GM18858 (cell line): ENCODE data around the gene CDC42EP3.

Source experiments
- ATAC-seq: cut with Tn5 transposase; IDR thresholded peaks from one replicate; pipeline ENCODE4 v1.9.1; 2021; ENCODE audit not compliant: unreplicated experiment

CDC42EP3 gene

GRCh38 chr2:37671009-37671815, at the start of gene CDC42EP3:
CDC42EP3 (minus strand) TSS chr2:37671642; CDS start chr2:37646587, 25,055 bp downstream.
- no peak for ATAC-seq

- ATAC-seq: no peak
Measured at GRCh38 chr2:37721201-37721560, 49.7 kb upstream of the CDC42EP3 start.

- ATAC-seq: no peak
Measured at GRCh38 chr2:37720533-37721200, 49.2 kb upstream of the CDC42EP3 start.

- no peak for ATAC-seq
Measured at GRCh38 chr2:37718515-37719161, 47.2 kb upstream of the CDC42EP3 start.

GRCh38 chr2:37713258-37713700, 41.8 kb upstream of the CDC42EP3 start:
- no peak for ATAC-seq

- no peak for ATAC-seq
Measured at GRCh38 chr2:37711831-37712230, 40.4 kb upstream of the CDC42EP3 start.

GRCh38 chr2:37711308-37711731, 39.9 kb upstream of the CDC42EP3 start:
- no peak for ATAC-seq

GRCh38 chr2:37709111-37709510, 37.7 kb upstream of the CDC42EP3 start:
- ATAC-seq: no peak

GRCh38 chr2:37708146-37708545, 36.7 kb upstream of the CDC42EP3 start:
- no peak for ATAC-seq

GRCh38 chr2:37707393-37707792, 36.0 kb upstream of the CDC42EP3 start:
- no peak for ATAC-seq

GRCh38 chr2:37706334-37707183, 35.1 kb upstream of the CDC42EP3 start:
- no peak for ATAC-seq

- no peak for ATAC-seq
Measured at GRCh38 chr2:37705191-37705590, 33.7 kb upstream of the CDC42EP3 start.

- no peak for ATAC-seq
Measured at GRCh38 chr2:37698931-37699481, 27.6 kb upstream of the CDC42EP3 start.

GRCh38 chr2:37695336-37695735, 23.9 kb upstream of the CDC42EP3 start:
- no peak for ATAC-seq

GRCh38 chr2:37692711-37693110, 21.3 kb upstream of the CDC42EP3 start:
- ATAC-seq: no peak

- ATAC-seq: no peak
Measured at GRCh38 chr2:37689751-37690150, 18.3 kb upstream of the CDC42EP3 start.

GRCh38 chr2:37688771-37689468, 17.5 kb upstream of the CDC42EP3 start:
- no peak for ATAC-seq

- no peak for ATAC-seq
Measured at GRCh38 chr2:37686792-37687526, 15.5 kb upstream of the CDC42EP3 start.

GRCh38 chr2:37684809-37685208, 13.4 kb upstream of the CDC42EP3 start:
- ATAC-seq: no peak
